Stomach (tissue), 4 donors: ENCODE results near the gene CHST1.

Source experiments
- EP300 ChIP-seq: sonication (generic); formaldehyde crosslinking; IDR thresholded peaks from one replicate; pipeline ENCODE4 v1.6.1; 2017; ENCODE audit warnings: antibody characterized with exemption
- POLR2A ChIP-seq, 4 donors: fragments of 450-650 bp; IDR thresholded peaks; one replicate each; pipeline ENCODE4 v1.6.1; 2016; ENCODE audit warnings: antibody characterized with exemption in 4 of 4, control low read depth in 2 of 4, mild to moderate bottlenecking in 1 of 4, moderate library complexity in 1 of 4
- TF ChIP-seq, protein P1 (sequence below), 7 experiments: fragments of 450-650 bp in 4 of 7; fragments of 200-600 bp in 3 of 7; sonication (generic) in 3 of 7; IDR thresholded peaks; one replicate each; pipeline ENCODE4 v1.5.1; 2016 to 2019; ENCODE audit warnings: antibody characterized with exemption in 7 of 7, control low read depth in 2 of 7, mild to moderate bottlenecking in 1 of 7

GRCh38 chr11:45674481-45675190, 9.2 kb upstream of the CHST1 start:
- TF ChIP-seq EP300 (no peak), POLR2A (IDR thresholded peaks at IDR 0.05) (no peak)
- TF ChIP-seq, protein P1, sequence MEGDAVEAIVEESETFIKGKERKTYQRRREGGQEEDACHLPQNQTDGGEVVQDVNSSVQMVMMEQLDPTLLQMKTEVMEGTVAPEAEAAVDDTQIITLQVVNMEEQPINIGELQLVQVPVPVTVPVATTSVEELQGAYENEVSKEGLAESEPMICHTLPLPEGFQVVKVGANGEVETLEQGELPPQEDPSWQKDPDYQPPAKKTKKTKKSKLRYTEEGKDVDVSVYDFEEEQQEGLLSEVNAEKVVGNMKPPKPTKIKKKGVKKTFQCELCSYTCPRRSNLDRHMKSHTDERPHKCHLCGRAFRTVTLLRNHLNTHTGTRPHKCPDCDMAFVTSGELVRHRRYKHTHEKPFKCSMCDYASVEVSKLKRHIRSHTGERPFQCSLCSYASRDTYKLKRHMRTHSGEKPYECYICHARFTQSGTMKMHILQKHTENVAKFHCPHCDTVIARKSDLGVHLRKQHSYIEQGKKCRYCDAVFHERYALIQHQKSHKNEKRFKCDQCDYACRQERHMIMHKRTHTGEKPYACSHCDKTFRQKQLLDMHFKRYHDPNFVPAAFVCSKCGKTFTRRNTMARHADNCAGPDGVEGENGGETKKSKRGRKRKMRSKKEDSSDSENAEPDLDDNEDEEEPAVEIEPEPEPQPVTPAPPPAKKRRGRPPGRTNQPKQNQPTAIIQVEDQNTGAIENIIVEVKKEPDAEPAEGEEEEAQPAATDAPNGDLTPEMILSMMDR (IDR thresholded peaks at IDR 0.05) = no peak
